RKO (cell line): ENCODE measurements around the gene SIAH2.

Source experiments
- DNase-seq: peaks from one replicate; pipeline ENCODE4 v3.0.0-alpha.2; 2016; ENCODE audit warnings: low spot score

Gene SIAH2

GRCh38 chr3:150733936-150734794 lies 28.8 kb downstream of the SIAH2 start:
- no peak for DNase-seq

GRCh38 chr3:150733373-150733935 lies 29.5 kb downstream of the SIAH2 start:
- no peak for DNase-seq

- DNase-seq: no peak
Measured at GRCh38 chr3:150729682-150730360, 33.1 kb downstream of the SIAH2 start.

- DNase-seq: no peak
Measured at GRCh38 chr3:150727653-150728502, 35.1 kb downstream of the SIAH2 start.

- no peak for DNase-seq
Measured at GRCh38 chr3:150725548-150725947, 37.4 kb downstream of the SIAH2 start.

GRCh38 chr3:150723946-150724345 lies 39.0 kb downstream of the SIAH2 start:
- no peak for DNase-seq

- no peak for DNase-seq
Measured at GRCh38 chr3:150722267-150722666, 40.7 kb downstream of the SIAH2 start.

- peak; percentile 74 for DNase-seq
Measured at GRCh38 chr3:150721285-150722130, 41.5 kb downstream of the SIAH2 start.

GRCh38 chr3:150720444-150720843 lies 42.5 kb downstream of the SIAH2 start:
- no peak for DNase-seq

GRCh38 chr3:150710097-150710496 lies 52.9 kb downstream of the SIAH2 start:
- DNase-seq: peak; percentile 74

- peak; percentile 92 for DNase-seq
Measured at GRCh38 chr3:150703756-150704344, 59.1 kb downstream of the SIAH2 start, which contains the start of gene ERICH6. Gene ERICH6 (minus strand): TSS chr3:150703920. CDS start chr3:150703898, 22 bp downstream.

GRCh38 chr3:150703299-150703755 lies 59.6 kb downstream of the SIAH2 start:
- DNase-seq: no peak

GRCh38 chr3:150699068-150699639 lies 63.8 kb downstream of the SIAH2 start:
- peak; percentile 39 for DNase-seq

- peak; percentile 8 for DNase-seq
Measured at GRCh38 chr3:150697646-150698045, 65.3 kb downstream of the SIAH2 start.

GRCh38 chr3:150691414-150692040 lies 71.4 kb downstream of the SIAH2 start:
- no peak for DNase-seq
